Panc1 (cell line): Measurements from ENCODE around the gene ADH7.

Experiments used
- POLR2AphosphoS5 ChIP-seq: IDR thresholded peaks from 2 replicates; pipeline ENCODE4 v1.6.1; 2012; ENCODE audit warnings: mild to moderate bottlenecking, low read depth, low read length, moderate library complexity
- TCF7L2 ChIP-seq: IDR thresholded peaks from 2 replicates; pipeline ENCODE4 v1.6.1; 2011; ENCODE audit warnings: mild to moderate bottlenecking, low read depth, low read length, inconsistent platforms
- TF ChIP-seq, protein P1 (sequence below): fragments of 450-650 bp; IDR thresholded peaks from 2 replicates; pipeline ENCODE4 v1.5.1; 2017; ENCODE audit warnings: mild to moderate bottlenecking

GRCh38 chr4:99411041-99411440 is 24.1 kb downstream of the ADH7 start:
- TF ChIP-seq, protein P1, sequence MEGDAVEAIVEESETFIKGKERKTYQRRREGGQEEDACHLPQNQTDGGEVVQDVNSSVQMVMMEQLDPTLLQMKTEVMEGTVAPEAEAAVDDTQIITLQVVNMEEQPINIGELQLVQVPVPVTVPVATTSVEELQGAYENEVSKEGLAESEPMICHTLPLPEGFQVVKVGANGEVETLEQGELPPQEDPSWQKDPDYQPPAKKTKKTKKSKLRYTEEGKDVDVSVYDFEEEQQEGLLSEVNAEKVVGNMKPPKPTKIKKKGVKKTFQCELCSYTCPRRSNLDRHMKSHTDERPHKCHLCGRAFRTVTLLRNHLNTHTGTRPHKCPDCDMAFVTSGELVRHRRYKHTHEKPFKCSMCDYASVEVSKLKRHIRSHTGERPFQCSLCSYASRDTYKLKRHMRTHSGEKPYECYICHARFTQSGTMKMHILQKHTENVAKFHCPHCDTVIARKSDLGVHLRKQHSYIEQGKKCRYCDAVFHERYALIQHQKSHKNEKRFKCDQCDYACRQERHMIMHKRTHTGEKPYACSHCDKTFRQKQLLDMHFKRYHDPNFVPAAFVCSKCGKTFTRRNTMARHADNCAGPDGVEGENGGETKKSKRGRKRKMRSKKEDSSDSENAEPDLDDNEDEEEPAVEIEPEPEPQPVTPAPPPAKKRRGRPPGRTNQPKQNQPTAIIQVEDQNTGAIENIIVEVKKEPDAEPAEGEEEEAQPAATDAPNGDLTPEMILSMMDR, result no peak
- TF ChIP-seq TCF7L2 (no peak), POLR2AphosphoS5 (no peak)
